H9 (cell line): ENCODE data around the gene EIF4E1B. TPM values are rescaled to one million over a fixed set of nuclear protein-coding genes. Genes with fewer than 3 reads are reported as not detected.

Experiments used
- DNase-seq: peaks from one replicate; pipeline ENCODE4 v3.0.0-alpha.2; 2017
- H2AFZ ChIP-seq: one replicate; pipeline ENCODE4 v1.6.1; 2013; ENCODE audit warnings: mild to moderate bottlenecking, low read length, control low read depth, moderate library complexity
- H2AK5ac ChIP-seq: 2 replicates; pipeline ENCODE4 v1.6.1; 2013; ENCODE audit warnings: low read length, control low read depth, mixed read lengths; ENCODE audit not compliant: insufficient read length
- H2BK120ac ChIP-seq: one replicate; pipeline ENCODE4 v1.6.1; 2013; ENCODE audit warnings: low read depth, mild to moderate bottlenecking, low read length, control low read depth, inconsistent platforms; ENCODE audit not compliant: poor library complexity, severe bottlenecking
- H2BK12ac ChIP-seq: 2 replicates; pipeline ENCODE4 v1.6.1; 2013; ENCODE audit warnings: low read length, control low read depth, mixed read lengths, low read depth; ENCODE audit not compliant: insufficient read length
- H2BK15ac ChIP-seq: 2 replicates; pipeline ENCODE4 v1.6.1; 2013; ENCODE audit warnings: low read depth, low read length, control low read depth
- H2BK20ac ChIP-seq: one replicate; pipeline ENCODE4 v1.6.1; 2013; ENCODE audit warnings: low read depth, mild to moderate bottlenecking, low read length, control low read depth, inconsistent platforms; ENCODE audit not compliant: poor library complexity, severe bottlenecking
- H2BK5ac ChIP-seq: 2 replicates; pipeline ENCODE4 v1.6.1; 2013; ENCODE audit warnings: low read length, control low read depth, mixed read lengths; ENCODE audit not compliant: insufficient read length
- H3K14ac ChIP-seq: 2 replicates; pipeline ENCODE4 v1.6.1; 2013; ENCODE audit warnings: low read length, control low read depth; ENCODE audit not compliant: insufficient read depth
- H3K18ac ChIP-seq: 2 replicates; pipeline ENCODE4 v1.6.1; 2013; ENCODE audit warnings: low read depth, mild to moderate bottlenecking, mixed read lengths, low read length, control low read depth; ENCODE audit not compliant: insufficient read length
- H3K23ac ChIP-seq: 2 replicates; pipeline ENCODE4 v1.6.1; 2013; ENCODE audit warnings: low read length, control low read depth, mixed read lengths, low read depth; ENCODE audit not compliant: insufficient read length
- H3K23me2 ChIP-seq: 2 replicates; pipeline ENCODE4 v1.6.1; 2013; ENCODE audit warnings: low read depth, mild to moderate bottlenecking, mixed read lengths, low read length, control low read depth; ENCODE audit not compliant: insufficient read length, poor library complexity, severe bottlenecking
- H3K27ac ChIP-seq: 2 replicates; pipeline ENCODE4 v1.5.1; 2013; ENCODE audit warnings: low read length, control low read depth, mixed read lengths, low read depth; ENCODE audit not compliant: insufficient read length
- H3K27me3 ChIP-seq: 2 replicates; pipeline ENCODE4 v1.6.1; 2013; ENCODE audit warnings: low read length, control low read depth, inconsistent platforms; ENCODE audit not compliant: insufficient read depth
- H3K4ac ChIP-seq: 2 replicates; pipeline ENCODE4 v1.6.1; 2013; ENCODE audit warnings: low read depth, mild to moderate bottlenecking, control low read depth, inconsistent platforms, low read length, moderate library complexity
- H3K4me1 ChIP-seq: 2 replicates; pipeline ENCODE4 v1.6.1; 2013; ENCODE audit warnings: low read length, control low read depth, inconsistent platforms; ENCODE audit not compliant: insufficient read depth
- H3K4me2 ChIP-seq: 2 replicates; pipeline ENCODE4 v1.6.1; 2013; ENCODE audit warnings: low read length, control low read depth, mixed read lengths; ENCODE audit not compliant: insufficient read length, insufficient read depth
- H3K56ac ChIP-seq: 2 replicates; pipeline ENCODE4 v1.6.1; 2013; ENCODE audit warnings: low read depth, mild to moderate bottlenecking, mixed read lengths, low read length, control low read depth; ENCODE audit not compliant: insufficient read length
- H3K79me1 ChIP-seq: 2 replicates; pipeline ENCODE4 v1.6.1; 2013; ENCODE audit warnings: low read depth, mild to moderate bottlenecking, moderate library complexity, low read length, control low read depth, inconsistent platforms; ENCODE audit not compliant: insufficient read depth, poor library complexity, severe bottlenecking
- H3K79me2 ChIP-seq: 2 replicates; pipeline ENCODE4 v1.6.1; 2013; ENCODE audit warnings: low read length, control low read depth, inconsistent platforms; ENCODE audit not compliant: insufficient read depth
- H3K9ac ChIP-seq: 2 replicates; pipeline ENCODE4 v1.6.1; 2013; ENCODE audit warnings: low read length, control low read depth, mixed read lengths; ENCODE audit not compliant: insufficient read length; ENCODE audit errors: extremely low read depth
- H3K9me3 ChIP-seq: one replicate; pipeline ENCODE4 v1.6.1; 2013; ENCODE audit warnings: low read depth, low read length, inconsistent platforms; ENCODE audit not compliant: control insufficient read depth
- H3T11ph ChIP-seq: one replicate; pipeline ENCODE4 v1.6.1; 2013; ENCODE audit warnings: mild to moderate bottlenecking, low read length, control low read depth, inconsistent platforms
- H4K20me1 ChIP-seq: one replicate; pipeline ENCODE4 v1.6.1; 2013; ENCODE audit not compliant: control insufficient read depth, insufficient read length, insufficient read depth
- H4K5ac ChIP-seq: 2 replicates; pipeline ENCODE4 v1.6.1; 2013; ENCODE audit warnings: low read depth, mild to moderate bottlenecking, mixed read lengths, low read length, control low read depth; ENCODE audit not compliant: insufficient read length
- H4K8ac ChIP-seq: replicated peaks from 2 replicates; pipeline ENCODE4 v1.6.1; 2013; ENCODE audit warnings: low read length, control low read depth, mixed read lengths, low read depth; ENCODE audit not compliant: insufficient read length
- H4K91ac ChIP-seq: 2 replicates; pipeline ENCODE4 v1.6.1; 2013; ENCODE audit warnings: low read depth, mild to moderate bottlenecking, moderate library complexity, mixed read lengths, low read length, control low read depth; ENCODE audit not compliant: insufficient read length
- H3K27ac Mint-ChIP-seq, 3 experiments: 2 replicates in 2 of 3; 3 replicates in 1 of 3; pipeline ENCODE4 v1.8.0; 2020 to 2021; ENCODE audit warnings: mixed read lengths in 3 of 3, mild to moderate bottlenecking in 1 of 3, moderate library complexity in 1 of 3
- H3K27me3 Mint-ChIP-seq: 2 replicates; pipeline ENCODE4 v1.8.0; 2021; ENCODE audit warnings: low read depth, mild to moderate bottlenecking, moderate library complexity, mixed read lengths
- H3K36me3 Mint-ChIP-seq, 3 experiments: 2 replicates in 2 of 3; 3 replicates in 1 of 3; pipeline ENCODE4 v1.8.0; 2020 to 2021; ENCODE audit warnings: low read depth in 3 of 3, mixed read lengths in 3 of 3; ENCODE audit not compliant: insufficient read depth in 1 of 3
- H3K4me1 Mint-ChIP-seq, 2 experiments: 2 replicates each; pipeline ENCODE4 v1.8.0; 2020; ENCODE audit warnings: mixed read lengths in 2 of 2
- H3K4me3 Mint-ChIP-seq, 2 experiments: 2 replicates in 1 of 2; 3 replicates in 1 of 2; pipeline ENCODE4 v1.8.0; 2020 to 2021; ENCODE audit warnings: mild to moderate bottlenecking in 2 of 2, mixed read lengths in 2 of 2, moderate library complexity in 1 of 2
- H3K9me3 Mint-ChIP-seq, 2 experiments: 2 replicates in 1 of 2; 3 replicates in 1 of 2; pipeline ENCODE4 v1.8.0; 2020; ENCODE audit warnings: mild to moderate bottlenecking in 2 of 2, mixed read lengths in 2 of 2, moderate library complexity in 1 of 2
- WGBS: extraction: QIAGEN DNeasy Blood & Tissue Kit; methylation state at CpG from one replicate; pipeline ENCODE4 v1.1.7; 2013; ENCODE audit warnings: missing lambda C conversion rate, low lambda C conversion rate, mixed read lengths; ENCODE audit not compliant: insufficient read length; ENCODE audit errors: extremely low coverage; 5-methylcytosine and 5-hydroxymethylcytosine counted together
- total RNA-seq: library from RNA; stranded (reverse); gene quantifications from 2 replicates; pipeline ENCODE4 v1.2.1, GENCODE V29; 2021
- TF ChIP-seq, protein P1 (sequence below): fragments of 200-600 bp; sonication (generic); conservative IDR thresholded peaks from 3 replicates; pipeline ENCODE4 v1.8.0; 2021; ENCODE audit warnings: antibody characterized with exemption, mild to moderate bottlenecking

EIF4E1B gene
- total RNA-seq, 1 experiment from 2014 or later = 1.3 TPM

DNA sequence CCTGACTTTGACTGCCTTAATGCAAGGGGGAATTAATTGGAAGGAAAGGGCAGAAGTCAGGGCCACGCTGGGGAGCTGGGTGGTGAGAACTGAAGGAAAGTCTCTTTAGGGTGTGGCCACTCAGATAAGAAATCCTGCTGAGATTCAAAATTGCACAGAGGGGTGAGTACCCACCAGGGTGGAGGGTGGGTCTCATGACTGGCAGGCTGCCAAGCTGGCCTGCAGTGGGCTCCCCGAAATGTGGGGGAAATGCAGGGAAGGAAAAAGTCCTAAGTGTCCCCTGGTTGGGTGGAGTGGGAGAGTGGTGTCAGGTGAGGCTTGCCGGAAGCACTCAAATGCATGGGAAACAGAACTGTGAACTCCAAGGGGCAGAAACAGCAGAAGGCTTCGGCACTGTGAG lies 40.9 kb downstream of the EIF4E1B start:
- Histone ChIP-seq H3K4ac (no peak overlapping the region), H3K27ac (no peak overlapping the region), H3K9ac (no peak overlapping the region), H3K18ac (no peak overlapping the region), H3K4me2 (no peak overlapping the region), H4K8ac (no peak overlapping the region), H3K79me1 (no peaks in the 10 kb centered on the region), H3K23ac (no peak overlapping the region), H2AK5ac (no peak overlapping the region), H4K5ac (no peak overlapping the region), H2BK120ac (no peak overlapping the region), H2BK15ac (no peak overlapping the region), H3K14ac (no peak overlapping the region), H4K91ac (no peak overlapping the region), H4K20me1 (no peaks in the 10 kb centered on the region), H3K23me2 (no peaks in the 10 kb centered on the region), H3K56ac (no peak overlapping the region), H3K27me3 (no peaks in the 10 kb centered on the region), H3K79me2 (no peaks in the 10 kb centered on the region), H2BK12ac (no peak overlapping the region), H3K4me1 (peaks cover 4% of the 10 kb centered on the region; the same call in 1 of the 2 replicates), H2AFZ (no peak overlapping the region), H3T11ph (no peak overlapping the region), H3K9me3 (no peaks in the 10 kb centered on the region), H2BK20ac (no peak overlapping the region), H2BK5ac (no peak overlapping the region)
- peaks cover 26 to 42% of the 10 kb centered on the region in 2 experiments for H3K4me1 Mint-ChIP-seq
- H3K27me3 Mint-ChIP-seq = peaks cover 8% of the 10 kb centered on the region
- no peak overlapping the region for H3K4me3 Mint-ChIP-seq
- WGBS = no CpG with 5 or more reads among the region's 4 CpGs
- H3K27ac Mint-ChIP-seq = peak overlapping the region; percentile 51 to 93 (median 65); a peak in 3 of 7 replicates
- H3K36me3 Mint-ChIP-seq = peaks cover 0 to 1% (median 0%) of the 10 kb centered on the region in 3 experiments; a peak in 2 of 7 replicates
- 0 out of 5 replicates have a peak, but pooled peaks cover 0 to 2% of the 10 kb centered on the region in 2 experiments for H3K9me3 Mint-ChIP-seq
- no peak for DNase-seq
- TF ChIP-seq, protein P1, sequence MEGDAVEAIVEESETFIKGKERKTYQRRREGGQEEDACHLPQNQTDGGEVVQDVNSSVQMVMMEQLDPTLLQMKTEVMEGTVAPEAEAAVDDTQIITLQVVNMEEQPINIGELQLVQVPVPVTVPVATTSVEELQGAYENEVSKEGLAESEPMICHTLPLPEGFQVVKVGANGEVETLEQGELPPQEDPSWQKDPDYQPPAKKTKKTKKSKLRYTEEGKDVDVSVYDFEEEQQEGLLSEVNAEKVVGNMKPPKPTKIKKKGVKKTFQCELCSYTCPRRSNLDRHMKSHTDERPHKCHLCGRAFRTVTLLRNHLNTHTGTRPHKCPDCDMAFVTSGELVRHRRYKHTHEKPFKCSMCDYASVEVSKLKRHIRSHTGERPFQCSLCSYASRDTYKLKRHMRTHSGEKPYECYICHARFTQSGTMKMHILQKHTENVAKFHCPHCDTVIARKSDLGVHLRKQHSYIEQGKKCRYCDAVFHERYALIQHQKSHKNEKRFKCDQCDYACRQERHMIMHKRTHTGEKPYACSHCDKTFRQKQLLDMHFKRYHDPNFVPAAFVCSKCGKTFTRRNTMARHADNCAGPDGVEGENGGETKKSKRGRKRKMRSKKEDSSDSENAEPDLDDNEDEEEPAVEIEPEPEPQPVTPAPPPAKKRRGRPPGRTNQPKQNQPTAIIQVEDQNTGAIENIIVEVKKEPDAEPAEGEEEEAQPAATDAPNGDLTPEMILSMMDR = no peak
